DOHH2 (cell line): ENCODE results near the gene EML4.

Source experiments
- EZH2phosphoT487 ChIP-seq: fragments of 200-600 bp; sonication (generic); IDR thresholded peaks from 2 replicates; pipeline ENCODE4 v1.6.1; 2017; ENCODE audit warnings: borderline replicate concordance, mild to moderate bottlenecking, antibody characterized with exemption, low read length, moderate library complexity, mixed read lengths
- TF ChIP-seq, protein P1 (sequence below): fragments of 200-600 bp; sonication (generic); IDR thresholded peaks from one replicate; pipeline ENCODE4 v1.5.1; 2014; ENCODE audit warnings: antibody characterized with exemption, mild to moderate bottlenecking, low read depth, low read length; ENCODE audit not compliant: poor library complexity, severe bottlenecking

DNA sequence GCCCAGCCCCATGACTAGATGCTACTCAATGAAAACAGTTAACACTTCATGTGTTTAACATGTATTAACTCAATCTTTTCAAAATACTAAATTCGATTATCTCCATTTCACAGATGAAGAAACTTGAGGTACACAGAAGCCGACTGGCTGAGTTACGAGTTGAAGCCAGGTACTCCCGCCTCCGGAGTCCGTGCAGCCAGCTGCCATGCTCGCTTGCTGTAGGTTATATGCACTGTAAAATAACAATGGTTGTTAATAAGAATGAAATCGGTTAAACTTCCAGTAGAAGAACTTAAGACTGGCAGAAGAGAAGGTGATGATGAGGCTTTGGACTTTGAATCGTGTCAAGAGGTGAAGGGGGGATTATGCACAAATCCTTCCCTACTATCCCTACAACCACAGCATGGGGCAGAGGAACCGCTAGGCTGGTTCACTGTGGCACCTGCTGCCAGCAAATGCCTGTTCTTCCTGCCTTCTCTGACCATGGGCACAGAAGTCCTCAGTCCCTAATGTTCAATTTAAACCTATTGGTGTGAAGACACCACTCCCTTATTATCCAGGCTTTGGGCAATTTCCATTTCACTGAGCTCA lies 166.5 kb downstream of the EML4 start:
- TF ChIP-seq, protein P1, sequence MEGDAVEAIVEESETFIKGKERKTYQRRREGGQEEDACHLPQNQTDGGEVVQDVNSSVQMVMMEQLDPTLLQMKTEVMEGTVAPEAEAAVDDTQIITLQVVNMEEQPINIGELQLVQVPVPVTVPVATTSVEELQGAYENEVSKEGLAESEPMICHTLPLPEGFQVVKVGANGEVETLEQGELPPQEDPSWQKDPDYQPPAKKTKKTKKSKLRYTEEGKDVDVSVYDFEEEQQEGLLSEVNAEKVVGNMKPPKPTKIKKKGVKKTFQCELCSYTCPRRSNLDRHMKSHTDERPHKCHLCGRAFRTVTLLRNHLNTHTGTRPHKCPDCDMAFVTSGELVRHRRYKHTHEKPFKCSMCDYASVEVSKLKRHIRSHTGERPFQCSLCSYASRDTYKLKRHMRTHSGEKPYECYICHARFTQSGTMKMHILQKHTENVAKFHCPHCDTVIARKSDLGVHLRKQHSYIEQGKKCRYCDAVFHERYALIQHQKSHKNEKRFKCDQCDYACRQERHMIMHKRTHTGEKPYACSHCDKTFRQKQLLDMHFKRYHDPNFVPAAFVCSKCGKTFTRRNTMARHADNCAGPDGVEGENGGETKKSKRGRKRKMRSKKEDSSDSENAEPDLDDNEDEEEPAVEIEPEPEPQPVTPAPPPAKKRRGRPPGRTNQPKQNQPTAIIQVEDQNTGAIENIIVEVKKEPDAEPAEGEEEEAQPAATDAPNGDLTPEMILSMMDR = no peak
- no peak for TF ChIP-seq EZH2phosphoT487
